ENCODE results near the gene CASS4.

DNA sequence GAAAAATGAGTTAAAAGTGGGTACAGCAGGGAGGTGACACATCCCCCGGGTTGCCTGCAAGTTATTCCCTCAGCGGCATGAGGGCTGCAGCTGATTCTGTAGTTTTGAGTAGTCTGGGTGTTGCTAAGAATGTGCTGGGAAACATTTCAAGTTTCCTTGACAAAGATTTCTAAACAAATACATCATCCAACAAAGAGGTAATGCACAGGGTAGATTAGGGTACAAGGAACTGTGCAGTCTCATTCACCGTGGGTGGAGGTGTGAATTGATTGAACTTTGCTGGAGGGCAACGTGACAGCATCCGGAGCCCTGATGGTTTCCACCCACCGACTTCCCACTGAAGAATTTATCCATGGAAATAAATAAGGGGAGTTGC lies 21.8 kb downstream of the CASS4 start:
- TF ChIP-seq, protein P1, sequence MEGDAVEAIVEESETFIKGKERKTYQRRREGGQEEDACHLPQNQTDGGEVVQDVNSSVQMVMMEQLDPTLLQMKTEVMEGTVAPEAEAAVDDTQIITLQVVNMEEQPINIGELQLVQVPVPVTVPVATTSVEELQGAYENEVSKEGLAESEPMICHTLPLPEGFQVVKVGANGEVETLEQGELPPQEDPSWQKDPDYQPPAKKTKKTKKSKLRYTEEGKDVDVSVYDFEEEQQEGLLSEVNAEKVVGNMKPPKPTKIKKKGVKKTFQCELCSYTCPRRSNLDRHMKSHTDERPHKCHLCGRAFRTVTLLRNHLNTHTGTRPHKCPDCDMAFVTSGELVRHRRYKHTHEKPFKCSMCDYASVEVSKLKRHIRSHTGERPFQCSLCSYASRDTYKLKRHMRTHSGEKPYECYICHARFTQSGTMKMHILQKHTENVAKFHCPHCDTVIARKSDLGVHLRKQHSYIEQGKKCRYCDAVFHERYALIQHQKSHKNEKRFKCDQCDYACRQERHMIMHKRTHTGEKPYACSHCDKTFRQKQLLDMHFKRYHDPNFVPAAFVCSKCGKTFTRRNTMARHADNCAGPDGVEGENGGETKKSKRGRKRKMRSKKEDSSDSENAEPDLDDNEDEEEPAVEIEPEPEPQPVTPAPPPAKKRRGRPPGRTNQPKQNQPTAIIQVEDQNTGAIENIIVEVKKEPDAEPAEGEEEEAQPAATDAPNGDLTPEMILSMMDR (IDR thresholded peaks at IDR 0.05; ENCODE audit: poor library complexity, severe bottlenecking): no peak
- TF ChIP-seq EZH2 (IDR thresholded peaks at IDR 0.05; ENCODE audit: borderline replicate concordance, insufficient read depth, low read length, poor library complexity, severe bottlenecking): no peak
- no peak for TF ChIP-seq MXI1 (conservative IDR thresholded peaks at IDR 0.05; ENCODE audit: poor library complexity, severe bottlenecking)
- TF ChIP-seq, protein P2, sequence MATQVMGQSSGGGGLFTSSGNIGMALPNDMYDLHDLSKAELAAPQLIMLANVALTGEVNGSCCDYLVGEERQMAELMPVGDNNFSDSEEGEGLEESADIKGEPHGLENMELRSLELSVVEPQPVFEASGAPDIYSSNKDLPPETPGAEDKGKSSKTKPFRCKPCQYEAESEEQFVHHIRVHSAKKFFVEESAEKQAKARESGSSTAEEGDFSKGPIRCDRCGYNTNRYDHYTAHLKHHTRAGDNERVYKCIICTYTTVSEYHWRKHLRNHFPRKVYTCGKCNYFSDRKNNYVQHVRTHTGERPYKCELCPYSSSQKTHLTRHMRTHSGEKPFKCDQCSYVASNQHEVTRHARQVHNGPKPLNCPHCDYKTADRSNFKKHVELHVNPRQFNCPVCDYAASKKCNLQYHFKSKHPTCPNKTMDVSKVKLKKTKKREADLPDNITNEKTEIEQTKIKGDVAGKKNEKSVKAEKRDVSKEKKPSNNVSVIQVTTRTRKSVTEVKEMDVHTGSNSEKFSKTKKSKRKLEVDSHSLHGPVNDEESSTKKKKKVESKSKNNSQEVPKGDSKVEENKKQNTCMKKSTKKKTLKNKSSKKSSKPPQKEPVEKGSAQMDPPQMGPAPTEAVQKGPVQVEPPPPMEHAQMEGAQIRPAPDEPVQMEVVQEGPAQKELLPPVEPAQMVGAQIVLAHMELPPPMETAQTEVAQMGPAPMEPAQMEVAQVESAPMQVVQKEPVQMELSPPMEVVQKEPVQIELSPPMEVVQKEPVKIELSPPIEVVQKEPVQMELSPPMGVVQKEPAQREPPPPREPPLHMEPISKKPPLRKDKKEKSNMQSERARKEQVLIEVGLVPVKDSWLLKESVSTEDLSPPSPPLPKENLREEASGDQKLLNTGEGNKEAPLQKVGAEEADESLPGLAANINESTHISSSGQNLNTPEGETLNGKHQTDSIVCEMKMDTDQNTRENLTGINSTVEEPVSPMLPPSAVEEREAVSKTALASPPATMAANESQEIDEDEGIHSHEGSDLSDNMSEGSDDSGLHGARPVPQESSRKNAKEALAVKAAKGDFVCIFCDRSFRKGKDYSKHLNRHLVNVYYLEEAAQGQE (IDR thresholded peaks at IDR 0.05; ENCODE audit: borderline replicate concordance): no peak
- no peak for TF ChIP-seq EP300 (conservative IDR thresholded peaks at IDR 0.05; ENCODE audit: poor library complexity, severe bottlenecking)

Measured in neural cell (in vitro differentiated cells).